Measurements from ENCODE around the gene EPHB6. TPM values are rescaled to one million over a fixed set of nuclear protein-coding genes. Genes with fewer than 3 reads are reported as not detected.

Gene EPHB6
- total RNA-seq, 4 donors from 2014 or later: 6.9 to 84.3 (median 22.1) TPM

GRCh38 chr7:142891490-142892082, 36.7 kb downstream of the EPHB6 start:
- no peak overlapping the region for H3K4me3 ChIP-seq
- TF ChIP-seq POLR2A (IDR thresholded peaks at IDR 0.05) (no peak), EP300 (IDR thresholded peaks at IDR 0.05) (no peak), CTCF (IDR thresholded peaks at IDR 0.05) (no peak)
- DNase-seq (ENCODE audit: low spot score in 2 of 2): no peak
- H3K9me3 ChIP-seq: no peaks in the 10 kb centered on the region
- H3K4me1 ChIP-seq: no peaks in the 10 kb centered on the region
- no peak overlapping the region for H3K27ac ChIP-seq
- H3K27me3 ChIP-seq: peaks cover 0 to 13% of the 10 kb centered on the region in 2 donors
- 71 to 85% methylated on average over 10 of the region's 10 CpGs for WGBS, 2 donors
- H3K36me3 ChIP-seq: no peaks in the 10 kb centered on the region

GRCh38 chr7:142892951-142893350, 38.1 kb downstream of the EPHB6 start:
- no peaks in the 10 kb centered on the region for H3K36me3 ChIP-seq
- TF ChIP-seq EP300 (IDR thresholded peaks at IDR 0.05): no peak
- TF ChIP-seq CTCF (IDR thresholded peaks at IDR 0.05): no peak
- no peak for TF ChIP-seq POLR2A (IDR thresholded peaks at IDR 0.05)
- no peaks in the 10 kb centered on the region for H3K4me1 ChIP-seq
- no peak for DNase-seq (ENCODE audit: low spot score in 2 of 2)
- H3K9me3 ChIP-seq: no peaks in the 10 kb centered on the region
- H3K4me3 ChIP-seq: no peak overlapping the region
- H3K27me3 ChIP-seq: peaks cover 0 to 9% of the 10 kb centered on the region in 2 donors
- H3K27ac ChIP-seq: no peak overlapping the region
- WGBS, 2 donors: 76 to 83% methylated on average over 5 of the region's 5 CpGs

- no peak overlapping the region for H3K4me3 ChIP-seq
- H3K4me1 ChIP-seq: no peaks in the 10 kb centered on the region
- no peak overlapping the region for H3K27ac ChIP-seq
- H3K27me3 ChIP-seq: peaks cover 0 to under 1% of the 10 kb centered on the region in 2 donors
- WGBS, 2 donors: 76 to 79% methylated on average over 12 of the region's 12 CpGs
- no peak for DNase-seq (ENCODE audit: low spot score in 2 of 2)
- no peak for TF ChIP-seq POLR2A (IDR thresholded peaks at IDR 0.05)
- no peak for TF ChIP-seq CTCF (IDR thresholded peaks at IDR 0.05)
- no peak for TF ChIP-seq EP300 (IDR thresholded peaks at IDR 0.05)
- H3K9me3 ChIP-seq: no peaks in the 10 kb centered on the region
- H3K36me3 ChIP-seq: no peaks in the 10 kb centered on the region
These were observed 39.5 kb downstream of the EPHB6 start for GRCh38 chr7:142894112-142894984.

- 65 to 66% methylated on average over 6 of the region's 6 CpGs for WGBS, 2 donors
- H3K27ac ChIP-seq: no peak overlapping the region
These were observed 40.2 kb downstream of the EPHB6 start for GRCh38 chr7:142894985-142895593.

More at GRCh38 chr7:142894985-142895593, 40.2 kb downstream of the EPHB6 start:
- no peak overlapping the region for H3K4me3 ChIP-seq
- no peaks in the 10 kb centered on the region for H3K4me1 ChIP-seq
- no peaks in the 10 kb centered on the region for H3K9me3 ChIP-seq
- H3K27me3 ChIP-seq: no peaks in the 10 kb centered on the region
- TF ChIP-seq EP300 (IDR thresholded peaks at IDR 0.05): no peak
- TF ChIP-seq CTCF (IDR thresholded peaks at IDR 0.05): no peak
- TF ChIP-seq POLR2A (IDR thresholded peaks at IDR 0.05): no peak
- DNase-seq (ENCODE audit: low spot score in 2 of 2): no peak
- no peaks in the 10 kb centered on the region for H3K36me3 ChIP-seq

All from tibial nerve (tissue), 4 donors.